H4 (cell line): ENCODE measurements around the gene PYGL. TPM values are rescaled to one million over a fixed set of nuclear protein-coding genes. Genes with fewer than 3 reads are reported as not detected.
A peak's percentile ranks its signal among the peaks of the same experiment; 100 is the strongest.
"Not testable (repeated sequence)": the region's sequence is repeated elsewhere in the genome, so short reads cannot be mapped to it uniquely, and the experiment has no call there.

Experiments
- DNase-seq: peaks from one replicate; pipeline ENCODE4 v3.0.0-alpha.2; 2015; ENCODE audit warnings: low spot score
- total RNA-seq: library from RNA; depleted of rRNA; stranded (reverse); fragments of >200 nt; shearing (Covaris generic); gene quantifications from 2 replicates; pipeline ENCODE4 v1.2.3, GENCODE V29; 2014

PYGL gene
- total RNA-seq, 1 experiment from 2014 or later: 43.0 TPM

- DNase-seq: no peak
These were observed 16.2 kb downstream of the PYGL start for GRCh38 chr14:50928002-50928635.

- no peak for DNase-seq
These were observed 17.4 kb downstream of the PYGL start for GRCh38 chr14:50926851-50927386.

- no peak for DNase-seq
These were observed 19.4 kb downstream of the PYGL start for GRCh38 chr14:50924843-50925242.

- no peak for DNase-seq
These were observed 20.0 kb downstream of the PYGL start for GRCh38 chr14:50924236-50924635.

GRCh38 chr14:50922803-50923202 is 21.5 kb downstream of the PYGL start:
- no peak for DNase-seq

- peak; percentile 43 for DNase-seq
These were observed 23.6 kb downstream of the PYGL start for GRCh38 chr14:50920482-50921230.

GRCh38 chr14:50919524-50919923 is 24.8 kb downstream of the PYGL start:
- not testable (repeated sequence) for DNase-seq

GRCh38 chr14:50917449-50917848 is 26.8 kb downstream of the PYGL start:
- DNase-seq: no peak

GRCh38 chr14:50910495-50911420 is 33.5 kb downstream of the PYGL start:
- no peak for DNase-seq

- DNase-seq: no peak
These were observed 37.8 kb downstream of the PYGL start for GRCh38 chr14:50906326-50907065.

GRCh38 chr14:50904719-50905118 is 39.6 kb downstream of the PYGL start:
- no peak for DNase-seq

GRCh38 chr14:50901361-50901760 is 42.9 kb downstream of the PYGL start:
- DNase-seq: no peak

GRCh38 chr14:50897658-50898175 is 46.6 kb downstream of the PYGL start:
- DNase-seq: no peak

GRCh38 chr14:50897005-50897404 is 47.3 kb downstream of the PYGL start:
- DNase-seq: not testable (repeated sequence)

GRCh38 chr14:50896421-50896820 is 47.9 kb downstream of the PYGL start:
- not testable (repeated sequence) for DNase-seq

GRCh38 chr14:50892255-50892654 is 52.0 kb downstream of the PYGL start:
- no peak for DNase-seq

GRCh38 chr14:50887476-50887875 is 56.8 kb downstream of the PYGL start:
- no peak for DNase-seq

- no peak for DNase-seq
These were observed 60.5 kb downstream of the PYGL start for GRCh38 chr14:50883827-50884197.

- DNase-seq: no peak
These were observed 61.1 kb downstream of the PYGL start for GRCh38 chr14:50882932-50883826.
